NK-92 treated with Interleukin-12 subunit alpha and Interleukin-12 subunit beta, amount 100 ng/mL, for 24 hours (cell line): ENCODE data around the gene SPATA17.
"Not testable (repeated sequence)": the region's sequence is repeated elsewhere in the genome, so short reads cannot be mapped to it uniquely, and the experiment has no call there.

Source experiments
- DNase-seq: peaks from one replicate; lab custom pipeline; 2025; lab: John Stamatoyannopoulos, UW

The SPATA17 gene

DNA sequence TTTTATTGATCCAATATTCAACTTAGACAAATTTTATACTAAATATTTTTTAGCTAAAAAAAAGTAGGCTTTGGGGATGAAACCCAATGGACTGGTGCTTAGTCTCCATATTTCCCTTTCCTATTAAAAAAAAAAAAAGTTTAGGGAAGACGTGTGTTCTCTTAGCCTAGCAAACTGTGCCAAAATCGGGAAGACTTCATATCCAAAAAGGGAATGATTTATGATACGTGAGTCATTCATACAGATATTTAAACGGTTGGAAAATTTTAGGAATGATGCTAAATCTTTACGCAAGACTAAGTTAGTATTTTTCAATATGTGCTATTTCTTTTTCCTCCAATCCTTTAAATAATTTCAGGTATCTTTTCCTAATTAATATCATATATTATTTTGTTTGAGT lies 50.7 kb downstream of the SPATA17 start:
- no peak for DNase-seq

DNA sequence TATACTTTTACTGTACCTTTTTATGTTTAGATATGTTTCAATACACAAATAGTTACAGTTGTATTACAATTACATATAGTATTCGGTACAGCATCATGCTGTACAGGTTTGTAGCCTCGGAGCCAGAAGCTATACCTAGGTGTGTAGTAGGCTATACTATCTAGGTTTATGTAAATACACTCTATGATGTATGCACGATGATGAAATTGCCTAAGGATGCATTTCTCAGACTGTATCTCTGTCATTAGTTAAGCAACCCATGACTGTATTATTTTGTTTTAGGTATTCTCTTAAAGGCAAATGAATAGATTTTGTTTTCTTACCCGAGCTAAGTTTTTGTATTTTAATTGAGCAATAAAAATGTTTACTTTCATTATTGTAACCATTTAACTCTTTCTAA lies 56.4 kb downstream of the SPATA17 start:
- DNase-seq, result no peak

DNA sequence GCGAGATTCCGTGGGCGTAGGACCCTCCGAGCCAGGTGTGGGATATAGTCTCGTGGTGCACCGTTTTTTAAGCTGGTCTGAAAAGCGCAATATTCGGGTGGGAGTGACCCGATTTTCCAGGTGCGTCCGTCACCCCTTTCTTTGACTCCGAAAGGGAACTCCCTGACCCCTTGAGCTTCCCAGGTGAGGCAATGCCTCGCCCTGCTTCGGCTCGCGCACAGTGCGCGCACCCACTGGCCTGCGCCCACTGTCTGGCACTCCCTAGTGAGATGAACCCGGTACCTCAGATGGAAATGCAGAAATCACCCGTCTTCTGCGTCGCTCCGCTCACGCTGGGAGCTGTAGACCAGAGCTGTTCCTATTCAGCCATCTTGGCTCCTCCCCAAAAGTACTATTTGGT lies 65.0 kb downstream of the SPATA17 start:
- not testable (repeated sequence) for DNase-seq

DNA sequence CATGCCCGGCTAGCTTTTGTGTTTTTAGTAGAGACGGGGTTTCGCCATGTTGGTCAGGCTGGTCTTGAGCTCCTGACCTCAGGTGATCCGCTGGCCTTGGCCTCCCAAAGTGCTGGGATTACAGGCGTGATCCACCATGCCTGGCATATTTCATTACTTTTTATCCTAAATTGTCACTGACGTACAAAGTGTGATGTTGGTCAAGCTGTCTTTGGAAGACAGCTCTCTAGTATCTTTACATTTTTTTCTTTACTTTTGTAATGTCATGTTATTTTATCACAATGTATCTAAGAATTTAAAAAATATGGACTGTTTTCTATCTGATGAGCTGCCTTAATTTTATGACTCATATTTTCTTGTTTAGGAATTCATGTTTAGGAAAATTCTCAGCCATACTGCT lies 72.2 kb downstream of the SPATA17 start:
- DNase-seq, result no peak

DNA sequence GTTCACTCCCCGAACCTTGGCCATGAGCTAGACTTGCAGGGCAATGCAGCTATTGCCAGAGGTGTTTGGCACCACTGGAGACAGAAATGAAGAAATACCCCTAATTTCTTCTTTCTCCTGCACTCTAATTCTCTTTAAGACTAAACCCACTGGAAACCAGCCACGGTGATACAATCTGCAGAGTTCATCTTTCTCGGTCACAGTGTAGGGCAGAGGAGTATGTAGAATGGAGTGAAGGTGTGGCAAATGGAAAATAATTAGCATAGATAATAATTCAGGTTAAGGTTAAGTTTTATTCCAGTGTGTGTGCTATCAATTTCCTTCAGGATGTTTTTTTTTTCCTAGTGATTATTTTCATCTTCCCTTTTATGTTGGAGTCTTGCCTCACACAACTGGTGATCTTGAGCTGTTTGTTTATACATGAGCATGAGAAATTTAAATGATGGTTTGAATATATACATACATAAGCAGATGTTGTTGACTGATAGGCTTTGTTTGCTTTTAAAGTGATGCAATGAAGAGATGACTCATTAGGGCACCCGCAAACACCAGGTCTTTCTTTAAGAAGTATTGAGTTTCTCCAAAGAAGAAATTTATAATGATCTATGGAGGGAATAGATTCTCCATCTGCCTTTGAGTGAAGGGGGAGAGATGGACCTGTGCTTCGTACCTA lies 81.9 kb downstream of the SPATA17 start:
- DNase-seq, result no peak

DNA sequence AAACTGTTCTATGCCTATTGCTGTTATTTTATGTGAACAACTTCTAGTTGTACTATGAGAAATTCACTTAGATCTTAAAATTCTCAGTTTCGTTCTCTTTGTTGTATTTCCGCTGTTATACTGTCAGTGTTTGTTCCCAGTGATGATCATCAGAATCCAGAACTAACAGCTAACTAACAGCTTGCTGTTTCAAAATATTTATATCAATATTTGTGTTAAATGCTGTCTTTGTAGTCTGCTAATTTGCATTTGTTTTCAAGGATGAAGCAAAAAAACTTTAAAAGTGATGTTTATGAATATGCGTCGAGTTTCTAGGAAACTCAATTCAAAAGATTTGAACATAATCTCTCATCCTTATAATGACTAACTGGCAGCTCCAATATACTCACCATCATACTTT lies 84.5 kb downstream of the SPATA17 start:
- no peak for DNase-seq

DNA sequence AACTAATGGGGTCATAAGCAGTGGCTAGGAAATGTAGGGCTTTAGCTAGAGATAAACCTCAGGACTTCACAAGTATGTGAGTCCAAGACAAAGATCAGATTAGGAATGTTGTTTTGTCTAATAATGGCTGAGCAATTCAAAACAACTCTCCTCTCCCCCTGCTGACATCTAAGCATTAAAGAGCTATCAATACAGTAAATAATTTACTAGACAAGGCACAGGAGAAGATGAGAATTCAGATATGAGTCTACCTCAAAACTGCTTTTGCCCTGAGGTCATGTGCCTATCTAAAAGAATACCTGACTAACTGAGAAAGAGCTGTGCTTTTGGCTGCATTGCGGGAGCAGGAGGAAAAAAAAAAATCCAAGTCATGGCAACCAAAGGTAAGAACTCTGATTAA lies 86.8 kb downstream of the SPATA17 start:
- DNase-seq, result no peak

DNA sequence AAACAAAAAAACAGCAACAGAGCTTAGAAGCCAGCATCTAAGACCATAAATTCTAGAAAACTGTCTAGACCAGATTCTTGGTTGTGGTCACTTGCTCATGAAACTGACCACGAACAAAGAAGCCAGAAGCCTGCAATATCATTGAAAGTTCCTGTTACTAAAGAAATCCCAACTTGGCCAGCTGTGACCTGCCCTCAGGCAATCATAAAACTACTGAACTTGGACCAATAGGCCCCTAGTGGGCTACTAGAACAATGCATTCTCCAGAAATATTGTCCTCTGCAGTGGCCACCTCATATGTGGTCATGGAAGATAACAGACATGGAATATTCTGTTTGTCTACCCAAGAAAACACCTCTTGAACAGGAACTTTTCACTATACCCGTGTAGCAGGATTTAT lies 87.7 kb downstream of the SPATA17 start:
- no peak for DNase-seq

DNA sequence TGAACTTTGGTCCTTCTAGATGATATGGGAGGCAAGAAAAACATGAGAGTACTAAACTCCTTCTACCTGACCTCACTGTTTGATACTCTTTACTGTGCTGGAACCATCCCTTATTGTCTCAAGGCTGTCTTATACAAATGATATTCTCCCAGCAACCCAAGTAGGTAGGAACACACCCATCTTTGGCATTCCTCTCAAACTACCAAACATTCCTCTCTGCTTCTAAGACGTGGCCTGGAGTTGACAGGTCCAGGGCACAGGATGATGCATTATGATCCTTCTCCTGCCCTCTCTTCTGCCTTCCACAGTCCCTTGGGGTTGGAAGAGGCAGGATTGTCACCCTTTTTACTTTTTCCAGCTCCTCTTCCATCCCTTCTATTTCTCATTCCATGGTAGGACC lies 90.5 kb downstream of the SPATA17 start:
- no peak for DNase-seq

DNA sequence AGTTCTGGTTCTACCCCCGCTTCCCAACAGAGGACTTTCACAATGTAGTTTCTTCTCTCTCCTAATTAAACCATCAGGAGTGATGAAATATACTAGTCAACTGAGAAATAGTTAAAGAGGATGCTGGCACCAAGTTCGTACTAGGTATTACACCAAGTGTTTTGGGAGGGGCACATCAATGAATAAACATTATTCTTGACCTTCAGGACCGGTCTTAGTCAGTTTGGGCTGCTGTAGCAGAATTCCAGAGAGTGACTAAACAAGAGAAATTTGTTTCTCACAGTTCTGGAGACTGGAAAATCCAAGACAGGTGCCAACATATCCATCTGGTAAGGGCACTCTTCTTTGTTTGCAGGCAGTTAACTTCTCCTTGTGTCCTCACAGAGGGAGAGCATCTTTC lies 103.8 kb downstream of the SPATA17 start:
- DNase-seq, result no peak

DNA sequence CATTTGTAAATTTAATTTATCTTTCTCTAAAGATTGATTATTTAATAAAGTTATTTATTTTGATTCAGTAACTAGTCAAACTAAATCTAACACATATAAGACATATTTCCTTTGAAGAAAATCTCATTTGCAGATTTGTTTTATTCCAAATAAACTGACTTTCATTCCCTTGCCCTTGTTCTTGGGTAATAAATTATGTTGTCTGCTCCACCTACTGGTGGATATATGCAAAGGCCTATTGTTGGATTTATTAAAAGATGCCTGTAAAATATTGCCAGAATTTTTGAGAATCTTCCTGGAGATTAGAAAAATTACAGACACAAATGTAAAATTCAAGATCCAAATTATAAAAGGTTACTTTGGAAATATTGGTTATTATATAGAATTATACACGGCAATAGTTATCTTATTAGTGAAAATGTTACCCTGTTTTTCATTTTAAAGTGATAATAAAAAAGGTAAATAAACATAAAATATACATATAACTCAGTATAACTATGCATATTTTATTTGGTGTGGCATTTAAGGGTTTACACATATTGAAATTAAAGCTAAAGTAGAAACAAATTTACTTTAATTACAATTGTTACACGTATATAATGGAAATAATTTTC lies 116.1 kb downstream of the SPATA17 start:
- no peak for DNase-seq

DNA sequence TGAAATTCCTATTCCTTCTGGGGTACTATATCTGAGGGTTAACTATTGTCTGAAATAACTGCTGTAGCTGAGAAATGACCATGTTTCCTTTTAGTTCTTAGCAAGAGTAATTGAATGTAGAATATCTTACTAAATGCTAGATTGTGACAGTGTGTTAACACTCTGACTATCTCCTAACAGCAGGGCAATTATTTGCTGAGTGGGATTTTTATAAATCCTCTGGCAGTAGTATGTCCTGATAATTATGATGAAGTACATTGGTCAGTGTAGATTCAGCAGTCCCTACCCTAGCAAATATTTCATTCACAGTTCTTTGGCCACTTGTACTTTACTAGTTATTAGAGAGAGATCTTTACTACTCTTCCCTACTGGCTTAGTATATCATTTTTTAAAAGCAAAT lies 138.6 kb downstream of the SPATA17 start:
- DNase-seq, result no peak

DNA sequence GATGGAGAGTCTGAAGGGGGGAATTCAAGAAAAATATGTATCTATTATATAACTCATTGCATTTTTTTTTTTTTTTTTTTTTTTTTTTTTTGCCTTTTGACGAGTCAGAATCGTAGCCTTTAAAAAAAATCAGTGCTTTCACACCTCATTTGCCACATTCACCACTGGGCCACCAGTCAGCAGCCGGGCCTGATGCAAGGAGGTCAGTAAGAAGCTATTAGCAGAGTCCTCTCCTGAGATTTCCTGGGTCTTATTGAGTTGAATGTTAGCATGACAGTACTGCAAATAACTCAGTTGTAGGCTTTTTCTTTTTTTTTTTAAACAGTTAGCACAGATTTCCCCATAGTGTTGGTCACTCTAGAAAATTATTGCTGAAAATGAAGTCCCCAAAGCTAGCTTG lies 139.8 kb downstream of the SPATA17 start:
- DNase-seq, result no peak

DNA sequence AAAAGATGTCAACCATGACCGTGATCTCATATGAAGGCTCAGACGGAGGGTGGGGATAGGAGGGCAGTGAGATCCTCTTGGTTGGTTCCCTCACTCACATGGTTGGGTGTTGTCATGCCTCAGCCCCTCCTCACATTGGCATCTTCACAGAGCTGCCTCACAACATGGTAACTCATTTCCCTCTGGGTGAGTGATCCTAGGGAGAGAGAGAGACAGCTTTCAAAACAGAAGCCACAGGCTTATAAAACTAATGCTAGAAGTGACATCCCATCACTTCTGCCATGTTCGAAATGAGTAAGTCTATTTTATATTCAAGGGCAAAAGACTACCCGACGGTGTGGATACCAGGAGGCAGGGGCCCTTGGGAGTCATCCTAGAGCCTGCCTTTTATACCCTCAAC lies 145.5 kb downstream of the SPATA17 start:
- no peak for DNase-seq

DNA sequence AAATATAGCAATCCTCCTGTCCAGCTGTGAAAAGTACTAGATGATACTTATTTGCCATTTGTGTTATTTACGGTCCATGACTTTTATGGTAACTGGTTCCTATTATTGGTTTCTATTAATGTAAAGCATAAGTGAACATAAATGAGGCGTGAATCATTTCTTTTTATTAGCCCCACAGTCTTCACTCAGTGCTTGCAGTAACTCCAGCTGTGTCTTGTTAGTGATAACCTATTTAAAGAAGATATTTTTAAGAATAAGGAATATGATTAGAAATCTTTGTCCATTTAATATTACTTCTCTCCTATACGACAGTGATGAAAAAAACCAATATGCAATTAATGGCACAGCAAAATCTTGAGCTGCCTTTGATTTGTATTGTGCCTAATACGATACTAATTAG lies 149.9 kb downstream of the SPATA17 start:
- DNase-seq, result no peak

DNA sequence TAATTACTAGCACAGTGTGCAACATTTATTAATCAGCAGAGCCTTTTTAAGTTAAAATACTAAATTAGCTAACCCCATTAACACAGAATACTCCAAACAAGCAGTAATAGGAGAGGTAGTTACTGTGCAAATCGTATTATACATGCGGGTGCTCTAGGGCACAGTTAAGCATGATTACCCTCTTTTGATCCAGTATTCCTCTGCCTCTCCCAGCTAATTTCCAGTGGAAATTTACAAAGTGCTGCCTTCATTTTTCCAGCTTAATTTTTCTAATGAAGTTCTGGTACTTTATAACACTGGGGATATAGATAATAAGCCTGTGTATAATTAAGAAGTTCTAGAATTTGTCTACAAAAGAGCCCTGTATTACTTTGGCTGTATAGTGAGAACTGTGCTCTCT lies 159.9 kb downstream of the SPATA17 start:
- no peak for DNase-seq

DNA sequence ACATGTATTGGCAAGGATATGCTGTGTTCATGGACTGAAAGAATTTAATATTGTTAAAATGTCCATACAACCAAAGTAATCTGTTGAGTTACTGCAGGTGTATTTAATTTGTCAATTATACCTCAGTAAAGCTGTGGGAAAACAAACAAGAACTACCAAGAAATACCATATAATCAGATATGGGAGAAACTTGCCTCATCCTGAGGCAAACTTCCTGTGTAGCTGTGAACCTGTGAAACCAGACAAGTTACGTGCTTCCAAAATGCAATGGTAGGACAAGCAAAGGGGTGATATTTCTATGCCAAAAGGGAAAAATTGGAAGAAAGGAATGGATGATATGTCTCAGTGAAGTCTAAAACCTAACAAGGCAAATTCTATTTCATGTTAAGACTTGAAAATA lies 174.6 kb downstream of the SPATA17 start:
- no peak for DNase-seq

DNA sequence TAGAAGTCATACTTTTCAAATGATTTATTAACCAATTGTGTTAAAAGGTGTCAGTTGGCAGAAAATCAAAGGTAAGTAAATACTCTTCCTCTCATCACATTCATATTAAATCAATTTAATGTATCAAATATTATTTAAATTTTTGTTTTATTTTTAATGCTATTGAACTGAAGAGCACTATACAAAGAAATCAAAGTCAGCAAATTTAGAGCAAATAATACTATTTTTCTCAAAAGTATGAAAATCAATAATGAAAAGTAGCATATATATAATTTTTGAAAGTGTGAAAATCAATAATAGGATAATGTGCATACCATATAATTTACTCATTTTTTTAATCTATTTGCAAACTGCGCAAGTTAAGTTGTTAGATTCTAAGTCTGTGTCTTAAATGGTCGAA lies 181.0 kb downstream of the SPATA17 start:
- DNase-seq, result no peak

DNA sequence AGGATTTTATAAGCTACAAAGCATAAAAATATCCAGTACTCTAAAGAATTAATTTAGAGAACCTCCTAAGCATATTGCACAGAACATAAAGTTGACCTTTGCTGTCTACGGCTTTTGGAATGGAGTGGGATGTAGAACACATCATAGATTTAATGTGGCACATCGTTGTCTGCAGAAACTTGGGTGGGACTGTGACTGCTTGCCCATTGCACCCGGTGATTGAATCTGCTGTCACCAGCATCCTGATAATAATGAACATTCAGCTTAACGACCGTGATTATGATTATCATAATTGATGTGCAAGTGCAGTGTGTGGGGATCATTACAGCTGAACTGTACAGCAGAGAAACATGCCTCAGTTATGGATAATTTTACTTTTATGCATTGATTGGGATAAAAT lies 181.9 kb downstream of the SPATA17 start:
- no peak for DNase-seq

DNA sequence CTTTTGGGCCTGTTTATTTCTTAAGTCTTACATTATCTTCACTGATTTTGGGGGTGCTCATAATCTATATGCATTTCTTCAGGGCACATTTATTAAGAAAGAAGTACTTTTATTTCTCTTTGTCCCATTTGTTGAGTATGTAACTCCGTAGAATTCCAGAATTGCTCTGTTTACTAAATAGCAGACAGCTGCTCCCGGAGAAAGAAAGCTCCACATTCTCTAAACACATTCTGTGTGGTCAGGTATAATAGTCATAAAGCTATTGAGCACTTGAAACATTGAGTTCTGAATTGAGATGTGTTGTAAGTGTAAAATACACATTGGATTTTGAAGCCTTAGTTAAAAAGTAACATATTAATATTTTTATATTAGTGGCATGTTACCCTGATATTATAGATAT lies 206.5 kb downstream of the SPATA17 start:
- no peak for DNase-seq

DNA sequence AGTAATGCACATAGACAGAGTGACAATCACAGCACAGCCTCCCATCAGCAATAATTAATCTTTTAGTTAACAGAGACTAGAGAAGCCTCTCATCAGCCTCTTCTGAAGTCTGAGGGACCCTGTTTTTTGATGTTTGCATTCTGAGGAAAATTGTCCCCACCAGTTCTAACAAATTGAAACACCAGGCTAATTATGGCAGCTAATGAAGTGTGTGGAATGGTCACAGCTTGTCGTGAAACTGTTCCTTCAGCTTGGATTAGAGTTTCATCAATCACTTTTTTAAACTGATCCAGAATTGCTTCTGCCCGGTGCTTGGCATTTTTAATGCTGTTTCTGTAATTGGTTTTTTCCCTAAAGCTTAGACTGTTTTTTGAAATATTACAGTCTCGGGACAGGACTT lies 208.0 kb downstream of the SPATA17 start:
- DNase-seq, result no peak

DNA sequence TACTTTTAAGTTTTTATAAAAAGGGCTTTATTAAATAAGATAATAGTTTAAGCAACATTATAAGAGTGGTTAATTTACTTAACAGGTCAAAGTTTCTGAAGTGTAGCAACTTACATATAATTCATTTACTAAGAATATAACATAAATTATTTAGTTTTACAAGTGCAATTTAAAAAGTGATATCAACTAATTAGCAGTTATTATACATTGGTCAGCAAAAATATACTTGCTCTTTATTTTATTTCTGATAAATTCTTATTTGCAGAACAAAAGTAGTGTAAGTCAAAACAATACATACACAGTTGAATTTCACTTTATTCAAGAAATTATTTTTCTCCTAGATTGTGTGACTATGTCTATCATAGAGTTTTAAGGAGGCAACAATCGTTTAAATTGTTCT lies 215.6 kb downstream of the SPATA17 start:
- DNase-seq, result no peak

DNA sequence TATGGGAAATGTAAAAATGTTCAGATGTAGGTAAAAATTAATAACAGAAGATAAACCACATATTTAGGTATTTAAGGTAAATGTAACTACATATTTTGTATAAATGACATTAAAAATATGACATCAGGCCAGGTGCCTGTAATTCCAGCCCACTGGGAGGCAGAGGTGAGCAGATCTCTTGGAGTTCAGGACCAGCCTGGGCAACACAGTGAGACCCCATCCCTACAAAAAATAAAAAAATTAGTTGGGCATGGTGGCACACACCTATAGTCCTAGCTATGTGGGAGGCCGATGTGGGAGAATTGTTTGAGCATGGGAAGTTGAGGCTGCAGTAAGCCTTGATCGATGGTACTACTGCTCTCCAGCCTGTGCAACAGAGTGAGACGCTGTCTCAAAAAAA lies 216.5 kb downstream of the SPATA17 start:
- no peak for DNase-seq

DNA sequence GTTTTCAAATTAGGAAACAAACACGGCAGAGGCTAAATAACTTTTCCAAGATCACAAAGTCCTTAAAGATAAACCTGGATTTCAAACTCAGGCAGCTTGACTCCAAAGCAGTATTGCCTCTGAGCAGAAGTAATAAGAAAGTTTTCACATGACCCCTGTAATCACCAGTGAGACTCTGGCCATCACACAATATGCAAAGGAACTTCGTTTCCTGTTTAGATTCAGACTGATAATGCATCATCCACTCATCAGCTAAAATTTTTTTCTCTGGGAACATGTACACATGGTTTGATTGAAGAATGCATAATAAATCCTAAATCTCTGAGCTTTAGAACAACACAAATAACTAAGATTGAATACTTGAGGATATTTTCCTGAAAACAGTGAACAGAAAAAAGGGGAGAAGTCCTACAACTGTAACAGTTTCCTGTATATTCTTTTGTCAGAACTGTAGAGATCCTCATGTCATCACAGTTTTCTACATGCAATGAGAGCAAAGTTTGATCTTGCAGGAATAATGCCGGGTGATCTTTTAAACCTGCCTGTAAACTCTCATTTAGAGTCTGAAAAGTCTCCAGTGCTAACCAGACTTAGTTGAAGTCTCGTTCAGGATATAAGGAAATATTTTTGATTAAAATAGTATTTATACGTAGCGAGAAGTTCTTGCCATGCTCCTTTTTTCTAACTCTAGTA lies 225.3 kb downstream of the SPATA17 start:
- DNase-seq, result no peak
